Fibroblast of pulmonary artery (primary cell): ENCODE data around the gene ELF3.

Source experiments
- DNase-seq: peaks from one replicate; pipeline ENCODE4 v3.0.0-alpha.2; 2010; ENCODE audit warnings: low read depth
- H3K4me3 ChIP-seq: replicated peaks from 2 replicates; pipeline ENCODE4 v1.5.1; 2011; ENCODE audit warnings: low read depth, mild to moderate bottlenecking, control low read depth, low read length, moderate library complexity
- CTCF ChIP-seq: IDR thresholded peaks from 2 replicates; pipeline ENCODE4 v1.5.1; 2011; ENCODE audit warnings: mild to moderate bottlenecking, control low read depth, low read length, inconsistent platforms; ENCODE audit errors: missing control alignments

ELF3 gene

GRCh38 chr1:202036595-202037387, 26.4 kb downstream of the ELF3 start:
- no peak for DNase-seq
- no peak overlapping the region for H3K4me3 ChIP-seq
- no peak for TF ChIP-seq CTCF

- no peak for TF ChIP-seq CTCF
- peak; percentile 68 for DNase-seq
- no peak overlapping the region for H3K4me3 ChIP-seq
These were observed 27.4 kb downstream of the ELF3 start for GRCh38 chr1:202037706-202038296.

GRCh38 chr1:202038688-202039346, 28.4 kb downstream of the ELF3 start:
- no peak overlapping the region for H3K4me3 ChIP-seq
- TF ChIP-seq CTCF = no peak
- DNase-seq = no peak

GRCh38 chr1:202045705-202046104, 35.3 kb downstream of the ELF3 start:
- no peak for DNase-seq
- no peak overlapping the region for H3K4me3 ChIP-seq
- no peak for TF ChIP-seq CTCF

GRCh38 chr1:202046227-202046626, 35.8 kb downstream of the ELF3 start:
- DNase-seq = no peak
- no peak for TF ChIP-seq CTCF
- no peak overlapping the region for H3K4me3 ChIP-seq

GRCh38 chr1:202046748-202047708, 36.6 kb downstream of the ELF3 start:
- H3K4me3 ChIP-seq = no peak overlapping the region
- no peak for DNase-seq
- no peak for TF ChIP-seq CTCF
